K562 (cell line): ENCODE data around the gene ESRRB. TPM values are rescaled to one million over a fixed set of nuclear protein-coding genes. Genes with fewer than 3 reads are reported as not detected.

Experiments
- ATAC-seq: fragments of 200-7000 bp; cut with Tn5 transposase; 3 replicates; pipeline ENCODE4 v1.9.1; 2020; ENCODE audit warnings: moderate library complexity
- BruUV-seq: library from RNA; stranded (reverse); fragments of 400-500 nt; replicated peaks from 2 replicates; lab custom pipeline; 2021; lab: Mats Ljungman, UMichigan
- CTCF ChIA-PET: fragments of 300-600 bp; formaldehyde crosslinking; extraction: SDS; loops from one replicate; lab custom pipeline; 2021; ENCODE audit warnings: low intra/inter-chr PET ratio; lab: Yijun Ruan, JAX
- POLR2A ChIA-PET: fragments of 300-600, 350-650 bp; sonication (Branson Sonifier 250); formaldehyde crosslinking; extraction: SDS; loops from one replicate; lab custom pipeline; 2021; ENCODE audit warnings: antibody characterized with exemption, inconsistent platforms; lab: Yijun Ruan, JAX
- DNase-seq, 4 experiments: peaks; one replicate each; pipeline versions ENCODE4 v3.0.0 to v3.0.0-alpha.2; 2011 to 2018; ENCODE audit warnings: low spot score in 3 of 4, mixed read lengths in 3 of 4; ENCODE audit errors: extremely low read depth in 1 of 4
- FAIRE-seq: peaks from 2 replicates; lab custom pipeline; 2011; peaks lifted over from hg19 to GRCh38; lab: Jason Lieb, UNC
- H2AFZ ChIP-seq: 2 replicates; pipeline ENCODE4 v1.6.0; 2011; ENCODE audit warnings: low read depth, low read length, control low read depth, inconsistent platforms
- H3K27ac ChIP-seq: fragments of 200-600 bp; 3 replicates; pipeline ENCODE4 v1.8.0; 2011; ENCODE audit warnings: low read depth, mild to moderate bottlenecking, control low read depth, inconsistent platforms, low read length, moderate library complexity, mixed read lengths; ENCODE audit errors: extremely low read depth
- H3K27me3 ChIP-seq, 2 experiments: fragments of 300-600 bp in 1 of 2; 2 replicates in 1 of 2; 3 replicates in 1 of 2; pipeline versions ENCODE4 v1.6.0 to v1.8.0; 2011; ENCODE audit warnings: inconsistent platforms in 2 of 2, low read length in 2 of 2, mild to moderate bottlenecking in 1 of 2, mixed read lengths in 1 of 2, moderate library complexity in 1 of 2; ENCODE audit not compliant: control insufficient read depth in 2 of 2, insufficient read depth in 2 of 2
- H3K36me3 ChIP-seq: fragments of 300-600 bp; 3 replicates; pipeline ENCODE4 v1.8.0; 2011; ENCODE audit warnings: mild to moderate bottlenecking, low read length, inconsistent platforms; ENCODE audit not compliant: control insufficient read depth, insufficient read depth
- H3K4me1 ChIP-seq, 2 experiments: fragments of 200-600 bp in 1 of 2; replicated peaks in 1 of 2; 2 replicates in 1 of 2; 3 replicates in 1 of 2; pipeline versions ENCODE4 v1.5.1 to v1.8.0; 2011; ENCODE audit warnings: inconsistent platforms in 2 of 2, low read length in 2 of 2, mild to moderate bottlenecking in 1 of 2, mixed read lengths in 1 of 2, moderate library complexity in 1 of 2; ENCODE audit not compliant: control insufficient read depth in 2 of 2, insufficient read depth in 2 of 2
- H3K4me2 ChIP-seq: 2 replicates; pipeline ENCODE4 v1.6.1; 2011; ENCODE audit warnings: low read length, control low read depth, inconsistent platforms, mixed read lengths; ENCODE audit not compliant: insufficient read depth
- H3K4me3 ChIP-seq: fragments of 200-600 bp; sonication (generic), shearing (Covaris generic); 2 replicates; pipeline ENCODE4 v1.5.1; 2016; ENCODE audit warnings: control low read depth, inconsistent platforms
- H3K79me2 ChIP-seq: fragments of 200-600 bp; 3 replicates; pipeline ENCODE4 v1.8.0; 2011; ENCODE audit warnings: low read length, inconsistent platforms; ENCODE audit not compliant: control insufficient read depth, insufficient read depth
- H3K9ac ChIP-seq, 2 experiments: 2 replicates each; pipeline versions ENCODE4 v1.6.0 to v1.6.1; 2011; ENCODE audit warnings: low read depth in 2 of 2, low read length in 2 of 2, control low read depth in 1 of 2, inconsistent platforms in 1 of 2, mild to moderate bottlenecking in 1 of 2, mixed read lengths in 1 of 2; ENCODE audit not compliant: insufficient read depth in 1 of 2
- H3K9me1 ChIP-seq: one replicate; pipeline ENCODE4 v1.6.0; 2011; ENCODE audit warnings: inconsistent platforms, mild to moderate bottlenecking, low read length, moderate library complexity; ENCODE audit not compliant: control insufficient read depth, insufficient read depth
- H3K9me3 ChIP-seq: replicated peaks from 2 replicates; pipeline ENCODE4 v1.5.1; 2011; ENCODE audit warnings: low read depth, low read length, inconsistent platforms; ENCODE audit not compliant: control insufficient read depth, insufficient read depth
- H4K20me1 ChIP-seq: replicated peaks from 2 replicates; pipeline ENCODE4 v1.6.1; 2011; ENCODE audit warnings: low read length, inconsistent platforms, mixed read lengths; ENCODE audit not compliant: control insufficient read depth, insufficient read depth
- CHD4 ChIP-seq: fragments of 200-600 bp; sonication (generic); IDR thresholded peaks from 3 replicates; pipeline ENCODE4 v1.6.1; 2012; ENCODE audit warnings: low read depth, mild to moderate bottlenecking, mixed read lengths, low read length, inconsistent platforms; ENCODE audit not compliant: insufficient read depth, insufficient replicate concordance, poor library complexity, severe bottlenecking
- ELK3 ChIP-seq: fragments of 450-650 bp; formaldehyde crosslinking; IDR thresholded peaks from 2 replicates; pipeline ENCODE4 v1.4.0; 2020; ENCODE audit warnings: mild to moderate bottlenecking
- GATAD2B ChIP-seq: fragments of 450-650 bp; IDR thresholded peaks from 2 replicates; pipeline ENCODE4 v1.6.1; 2017; ENCODE audit warnings: mild to moderate bottlenecking, borderline replicate concordance
- GTF2E2 ChIP-seq: fragments of 200-800 bp; sonication (Bioruptor generic); IDR thresholded peaks from 2 replicates; pipeline ENCODE4 v1.6.1; 2016; ENCODE audit warnings: missing genetic modification characterization, missing compliant biosample characterization
- HMBOX1 ChIP-seq: sonication (generic); IDR thresholded peaks from 2 replicates; pipeline ENCODE4 v1.6.1; 2016
- MCM2 ChIP-seq: fragments of 450-650 bp; IDR thresholded peaks from 2 replicates; pipeline ENCODE4 v1.6.1; 2017; ENCODE audit warnings: low read depth, mild to moderate bottlenecking
- MTA3 ChIP-seq: fragments of 450-650 bp; formaldehyde crosslinking; IDR thresholded peaks from 2 replicates; pipeline ENCODE4 v1.6.1; 2017; ENCODE audit warnings: mild to moderate bottlenecking, borderline replicate concordance
- MTF1 ChIP-seq: fragments of 250-450 bp; sonication (Bioruptor Pico); IDR thresholded peaks from 2 replicates; pipeline ENCODE4 v1.9.0; 2021; ENCODE audit warnings: moderate library complexity, mild to moderate bottlenecking, inconsistent platforms, borderline replicate concordance
- PHF21A ChIP-seq: fragments of 450-650 bp; IDR thresholded peaks from 2 replicates; pipeline ENCODE4 v1.6.1; 2017; ENCODE audit warnings: low read depth, borderline replicate concordance
- SMAD1 ChIP-seq: fragments of 150-350 bp; IDR thresholded peaks from 2 replicates; pipeline ENCODE4 v1.6.1; 2014; ENCODE audit warnings: low read length, low read depth; ENCODE audit not compliant: partially characterized antibody
- ZNF134 ChIP-seq: fragments of 250-450 bp; sonication (Bioruptor Pico); conservative IDR thresholded peaks from 2 replicates; pipeline ENCODE4 v1.4.0; 2020
- WGBS: fragments of 100-300 bp; shearing (Covaris generic); methylation state at CpG from one replicate; pipeline ENCODE4 v1.1.6; 2016; ENCODE audit warnings: low coverage, mixed read lengths; ENCODE audit not compliant: insufficient coverage; ENCODE audit errors: missing lambda C conversion rate; 5-methylcytosine and 5-hydroxymethylcytosine counted together
- in situ Hi-C: fragments of 300-500 bp; cut with MboI; formaldehyde crosslinking; loops from 4 replicates; pipeline ENCODE4 v1.15.0; 2018; ENCODE audit warnings: inconsistent platforms, mixed read lengths
- intact Hi-C: fragments of 100-400 bp; cut with micrococcal nuclease; formaldehyde crosslinking; loops from 2 replicates; pipeline ENCODE4 v1.14.2; 2022
- polyA plus RNA-seq, 8 experiments: library from polyadenylated mRNA; depleted of rRNA in 4 of 8; stranded (reverse) in 5 of 8; unstranded in 3 of 8; fragments of >200 nt; fragmentation: Nextera tagmentation in 2 of 8; fragmentation: Illumina TruSeq in 1 of 8; extraction: Ambion mirVana in 2 of 8; extraction: Trizol in 1 of 8; gene quantifications; 2 replicates each; pipeline versions ENCODE4 v1.2.1 to v1.2.3, GENCODE V29; 2011 to 2014; ENCODE audit warnings: inconsistent platforms in 1 of 8, missing spikeins in 1 of 8
- total RNA-seq, 7 experiments: library from RNA; depleted of rRNA in 6 of 7; stranded (reverse); fragments of >200 nt in 6 of 7; fragmentation: Illumina TruSeq in 2 of 7; extraction: Trizol in 2 of 7; gene quantifications; 2 replicates each; pipeline versions ENCODE4 v1.2.1 to v1.2.3, GENCODE V29; 2011 to 2021; ENCODE audit warnings: low replicate concordance in 1 of 7

The ESRRB gene
- total and polyA plus RNA-seq, 9 of the 15 experiments (the other 6 are each of a cell fraction or from before 2014, with no cell fraction given): 3.2 to 24.7 (median 14.5) TPM

- FAIRE-seq: no peak
- CTCF ChIA-PET: no interaction called here
- H4K20me1 ChIP-seq: 0 out of 2 replicates have a peak, but pooled peaks cover 4% of the 10 kb centered on the region
- no peak overlapping the region for H3K27ac ChIP-seq
- intact Hi-C loops: no loop called here
- H3K79me2 ChIP-seq: no peaks in the 10 kb centered on the region
- H3K9me1 ChIP-seq: no peaks in the 10 kb centered on the region
- no peak for TF ChIP-seq PHF21A
- no peak for TF ChIP-seq GATAD2B
- no peak for TF ChIP-seq ELK3 (CRISPR knock-in tag)
- TF ChIP-seq MTA3: no peak
- TF ChIP-seq HMBOX1: no peak
- no peak for TF ChIP-seq MTF1 (CRISPR knock-in tag)
- TF ChIP-seq GTF2E2 (tag): no peak
- TF ChIP-seq ZNF134 (CRISPR knock-in tag): no peak
- TF ChIP-seq MCM2: no peak
- TF ChIP-seq SMAD1: no peak
- no peak for TF ChIP-seq CHD4
- TF ChIP-seq, all 486 proteins: peak for 0
- Histone ChIP-seq H3K4me3 (no peak overlapping the region), H3K27me3 (peaks cover 2 to 10% of the 10 kb centered on the region in 2 experiments; a peak in 2 of 5 replicates), H3K9ac (no peak overlapping the region), H2AFZ (no peak overlapping the region), H3K9me3 (no peaks in the 10 kb centered on the region), H3K4me2 (no peak overlapping the region), H3K36me3 (no peaks in the 10 kb centered on the region), H3K4me1 (no peaks in the 10 kb centered on the region)
- no TSS peak for BruUV-seq
- DNase-seq (no peak), ATAC-seq (no peak)
- POLR2A ChIA-PET: interaction anchor here (0.6 kb wide), 1 partner anchor 418 kb away, joined by 3 read pairs; no protein-coding TSS in a partner anchor
- WGBS: 0% methylated on average over 1 of the region's 2 CpGs
- in situ Hi-C loops: no loop called here
These were observed 175.2 kb downstream of the ESRRB start for GRCh38 chr14:76551116-76551515.

Other genes with a start within 250 kb of the ESRRB start
- 16.4 and 18.3 TPM in 2 replicates for gene GPATCH2L, start 224.2 kb upstream of the ESRRB start, total RNA-seq (2014; rRNA removed)
- 22.9 and 27.6 TPM in 2 replicates for gene GPATCH2L, start 224.2 kb upstream of the ESRRB start, total RNA-seq (2014; rRNA removed; fragmentation: Illumina TruSeq; extraction: Trizol)
- gene GPATCH2L, start 224.2 kb upstream of the ESRRB start, total RNA-seq (2015; rRNA removed; fragmentation: Illumina TruSeq; extraction: Trizol): 20.0 and 20.7 TPM in 2 replicates
- 30.7 and 32.8 TPM in 2 replicates for gene GPATCH2L, start 224.2 kb upstream of the ESRRB start, total RNA-seq (2021)
- 36.2 and 39.6 TPM in 2 replicates for gene GPATCH2L, start 224.2 kb upstream of the ESRRB start, polyA plus RNA-seq (2011; rRNA removed)
- 20.2 and 20.9 TPM in 2 replicates for gene GPATCH2L, start 224.2 kb upstream of the ESRRB start, polyA plus RNA-seq (2014; fragmentation: Illumina TruSeq; extraction: Trizol)
- 10 to 100 TPM; 13.1 to 19.1 TPM for gene GPATCH2L, start 224.2 kb upstream of the ESRRB start, polyA plus RNA-seq (2014; fragmentation: Nextera tagmentation; extraction: Ambion mirVana)
- 15.2 and 17.7 TPM in 2 replicates for gene GPATCH2L, start 224.2 kb upstream of the ESRRB start, polyA plus RNA-seq (2014; rRNA removed)